Activated CD4-positive, alpha-beta T cell treated with anti-CD3 and anti-CD28 coated beads, Interleukin-2, amount 10 ng/mL, durations not matched to agents 24 days and 14 days (primary cell): ENCODE results near the gene DNAAF5. TPM values are rescaled to one million over a fixed set of nuclear protein-coding genes. Genes with fewer than 3 reads are reported as not detected.

ENCODE experiments used
- DNase-seq: peaks from one replicate; pipeline ENCODE4 v3.0.0; 2022
- H3K27ac Mint-ChIP-seq: one replicate; pipeline ENCODE4 v1.8.0; 2022; ENCODE audit warnings: mild to moderate bottlenecking, mixed read lengths
- H3K27me3 Mint-ChIP-seq: one replicate; pipeline ENCODE4 v1.8.0; 2022; ENCODE audit warnings: mixed read lengths
- H3K36me3 Mint-ChIP-seq: one replicate; pipeline ENCODE4 v1.8.0; 2022; ENCODE audit warnings: low read depth, mild to moderate bottlenecking, mixed read lengths
- H3K4me1 Mint-ChIP-seq: one replicate; pipeline ENCODE4 v1.8.0; 2021; ENCODE audit warnings: mixed read lengths
- H3K4me3 Mint-ChIP-seq: one replicate; pipeline ENCODE4 v1.8.0; 2022; ENCODE audit warnings: mild to moderate bottlenecking, moderate library complexity, mixed read lengths
- H3K9me3 Mint-ChIP-seq: one replicate; pipeline ENCODE4 v1.8.0; 2021; ENCODE audit warnings: mixed read lengths
- intact Hi-C: fragments of 100-400 bp; cut with micrococcal nuclease; formaldehyde crosslinking; loops from one replicate; pipeline ENCODE4 v1.15.1; 2023
- total RNA-seq: library from RNA; stranded (reverse); gene quantifications from 2 replicates; pipeline ENCODE4 v1.2.3, GENCODE V29; 2022

Gene DNAAF5
- total RNA-seq, 1 donor from 2014 or later, result 50.6 TPM

GRCh38 chr7:778271-778967 is 51.9 kb downstream of the DNAAF5 start:
- intact Hi-C loops, result no loop called here
- peaks cover 25% of the 10 kb centered on the region for H3K36me3 Mint-ChIP-seq
- no peak overlapping the region for H3K27ac Mint-ChIP-seq
- H3K9me3 Mint-ChIP-seq, result no peaks in the 10 kb centered on the region
- H3K27me3 Mint-ChIP-seq, result no peaks in the 10 kb centered on the region
- DNase-seq, result no peak
- no peak overlapping the region for H3K4me3 Mint-ChIP-seq
- H3K4me1 Mint-ChIP-seq, result no peaks in the 10 kb centered on the region

DNA sequence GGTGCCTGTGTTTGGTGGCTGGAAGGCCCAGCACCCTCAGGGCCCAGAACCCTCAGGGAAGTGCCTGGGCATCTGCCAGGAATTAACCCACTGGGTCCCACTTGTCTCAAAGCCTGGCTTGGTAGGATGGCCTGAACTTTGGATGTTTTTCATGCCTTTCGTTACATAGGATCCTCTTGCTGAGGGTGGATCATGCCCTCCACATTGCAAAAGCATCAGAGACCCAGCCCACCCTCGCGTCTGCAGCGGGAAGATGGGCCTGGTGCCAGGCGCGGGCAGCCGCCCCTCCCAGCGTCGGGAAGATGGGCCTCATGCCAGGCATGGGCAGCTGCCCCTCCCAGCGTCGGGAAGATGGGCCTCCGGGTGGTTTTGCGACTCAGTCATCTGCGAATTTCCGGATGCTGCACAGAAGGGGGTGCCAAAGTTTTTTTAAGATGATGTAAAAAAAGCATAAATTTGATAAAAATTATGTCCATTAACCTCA is 52.5 kb downstream of the DNAAF5 start:
- Mint-ChIP-seq H3K4me3 (no peak overlapping the region), H3K27me3 (no peaks in the 10 kb centered on the region), H3K36me3 (peaks cover 28% of the 10 kb centered on the region), H3K9me3 (no peaks in the 10 kb centered on the region), H3K27ac (no peak overlapping the region), H3K4me1 (no peaks in the 10 kb centered on the region)
- DNase-seq, result no peak
- intact Hi-C loops, result no loop called here

GRCh38 chr7:779480-779879 is 53.0 kb downstream of the DNAAF5 start:
- intact Hi-C loops, result no loop called here
- H3K27ac Mint-ChIP-seq, result no peak overlapping the region
- no peak for DNase-seq
- H3K9me3 Mint-ChIP-seq, result no peaks in the 10 kb centered on the region
- no peak overlapping the region for H3K4me3 Mint-ChIP-seq
- H3K4me1 Mint-ChIP-seq, result no peaks in the 10 kb centered on the region
- H3K36me3 Mint-ChIP-seq, result peaks cover 32% of the 10 kb centered on the region
- H3K27me3 Mint-ChIP-seq, result no peaks in the 10 kb centered on the region

DNA sequence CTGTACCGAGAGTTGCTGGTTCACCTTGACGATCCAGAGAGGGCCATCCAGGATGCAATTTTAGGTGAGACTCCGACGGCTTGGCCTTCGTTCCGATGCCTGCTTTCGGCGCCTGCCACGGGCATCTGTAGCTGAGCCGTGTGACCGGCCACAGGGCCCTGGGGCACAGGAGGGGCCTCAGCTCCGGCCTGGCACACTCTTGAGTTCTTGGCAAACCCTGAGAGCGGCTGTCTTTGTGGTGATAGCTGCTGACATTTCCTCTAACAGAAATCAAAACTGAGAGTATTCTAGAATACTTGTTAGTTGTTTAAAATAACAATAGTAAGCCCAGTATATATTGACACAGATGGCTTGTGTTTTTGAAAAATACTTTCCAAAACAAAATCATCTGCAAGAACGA is 53.6 kb downstream of the DNAAF5 start:
- peaks cover 37% of the 10 kb centered on the region for H3K36me3 Mint-ChIP-seq
- intact Hi-C loops, result loop anchor here (10.0 kb wide), 1 partner anchor 55 kb away; the partner anchor contains the start of gene SUN1
- H3K27ac Mint-ChIP-seq, result no peak overlapping the region
- H3K4me3 Mint-ChIP-seq, result no peak overlapping the region
- no peaks in the 10 kb centered on the region for H3K9me3 Mint-ChIP-seq
- no peaks in the 10 kb centered on the region for H3K27me3 Mint-ChIP-seq
- no peak for DNase-seq
- peaks cover 2% of the 10 kb centered on the region for H3K4me1 Mint-ChIP-seq

DNA sequence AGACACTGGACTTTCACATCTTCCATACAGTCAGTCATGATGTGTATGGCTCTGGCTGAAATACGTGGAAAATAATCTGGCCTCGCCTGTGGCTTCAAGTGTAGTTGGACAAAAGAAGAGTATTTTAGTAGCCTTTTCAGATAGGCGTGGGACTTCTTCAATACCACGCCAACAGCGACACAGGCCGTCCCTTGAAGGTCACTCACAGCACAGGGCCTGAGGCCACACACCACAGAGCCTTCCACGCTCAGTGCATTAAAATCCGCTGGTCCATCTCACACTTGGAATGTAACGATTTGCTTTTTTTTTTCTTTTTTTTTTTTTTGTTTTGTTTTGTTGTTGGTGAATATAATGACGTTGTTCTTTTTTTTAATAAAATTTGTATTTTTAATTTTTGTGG is 54.0 kb downstream of the DNAAF5 start:
- Mint-ChIP-seq H3K27me3 (no peaks in the 10 kb centered on the region), H3K9me3 (no peaks in the 10 kb centered on the region), H3K27ac (no peak overlapping the region), H3K4me3 (no peak overlapping the region), H3K36me3 (peaks cover 36% of the 10 kb centered on the region), H3K4me1 (peaks cover 3% of the 10 kb centered on the region)
- DNase-seq, result no peak
- intact Hi-C loops, result loop anchor here (10.0 kb wide), 1 partner anchor 54 kb away; the partner anchor contains the start of gene SUN1

DNA sequence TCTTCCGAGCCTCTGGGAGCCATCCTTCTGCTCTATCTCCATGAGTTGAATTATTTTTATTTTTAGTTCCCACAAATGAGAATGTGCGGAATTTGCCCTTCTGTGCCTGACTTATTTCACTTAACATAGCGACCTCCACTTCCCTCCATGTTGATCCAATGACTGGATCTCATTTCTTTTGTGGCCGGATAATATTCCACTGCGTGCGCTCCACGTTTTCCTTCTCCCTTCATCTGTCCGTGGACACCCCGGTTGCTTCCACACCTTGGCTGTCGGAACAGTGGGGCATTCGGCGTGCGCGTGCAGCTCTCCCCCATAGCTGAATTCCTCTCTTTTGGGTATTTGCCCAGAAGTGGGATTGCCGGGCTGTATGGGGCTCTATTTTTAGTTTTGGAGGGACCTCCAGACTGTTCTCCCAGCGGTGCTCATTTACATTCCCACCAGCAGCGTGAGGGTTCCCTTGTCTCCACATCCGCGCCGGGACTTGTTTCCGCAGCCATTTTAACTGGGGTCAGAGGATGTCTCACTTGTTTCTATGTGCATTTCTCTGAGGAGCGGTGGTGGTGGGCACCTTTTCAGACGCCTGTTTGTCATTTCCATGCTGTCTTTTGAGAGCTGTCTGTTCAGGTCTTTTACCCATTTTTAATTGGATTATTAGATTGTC is 54.8 kb downstream of the DNAAF5 start:
- no peak overlapping the region for H3K4me3 Mint-ChIP-seq
- H3K27ac Mint-ChIP-seq, result no peak overlapping the region
- intact Hi-C loops, result loop anchor here (10.0 kb wide), 1 partner anchor 53 kb away; the partner anchor contains the start of gene SUN1
- peaks cover 3% of the 10 kb centered on the region for H3K4me1 Mint-ChIP-seq
- no peaks in the 10 kb centered on the region for H3K9me3 Mint-ChIP-seq
- no peak for DNase-seq
- H3K27me3 Mint-ChIP-seq, result no peaks in the 10 kb centered on the region
- H3K36me3 Mint-ChIP-seq, result peaks cover 31% of the 10 kb centered on the region

DNA sequence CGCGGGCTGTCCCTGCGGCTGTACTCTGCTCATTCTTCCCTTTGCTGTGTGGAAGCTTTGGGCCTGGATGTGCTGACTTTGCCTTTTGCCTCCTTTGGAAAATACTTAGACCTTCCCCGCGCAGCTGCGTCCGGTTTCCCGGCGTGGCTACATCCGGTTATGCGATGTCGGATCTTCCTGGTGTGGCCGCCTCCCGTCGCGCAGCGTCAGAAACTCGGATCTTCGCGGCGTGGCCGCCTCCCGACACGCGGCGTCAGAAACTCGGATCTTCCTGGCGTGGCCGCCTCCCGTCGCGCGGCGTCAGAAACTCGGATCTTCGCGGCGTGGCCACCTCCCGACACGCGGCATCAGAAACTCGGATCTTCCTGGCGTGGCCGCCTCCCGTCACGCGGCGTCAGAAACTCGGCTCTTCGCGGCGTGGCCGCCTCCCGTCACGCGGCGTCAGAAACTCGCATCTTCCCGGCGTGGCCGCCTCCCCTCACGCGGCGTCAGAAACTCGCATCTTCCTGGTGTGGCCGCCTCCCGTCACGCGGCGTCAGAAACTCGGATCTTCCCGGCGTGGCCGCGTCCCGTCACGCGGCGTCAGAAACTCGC is 55.5 kb downstream of the DNAAF5 start:
- Mint-ChIP-seq H3K36me3 (peaks cover 33% of the 10 kb centered on the region), H3K27ac (no peak overlapping the region), H3K4me3 (no peak overlapping the region), H3K9me3 (no peaks in the 10 kb centered on the region), H3K4me1 (peaks cover 3% of the 10 kb centered on the region), H3K27me3 (no peaks in the 10 kb centered on the region)
- DNase-seq, result no peak
- intact Hi-C loops, result loop anchor here (10.0 kb wide), 1 partner anchor 53 kb away; the partner anchor contains the start of gene SUN1

DNA sequence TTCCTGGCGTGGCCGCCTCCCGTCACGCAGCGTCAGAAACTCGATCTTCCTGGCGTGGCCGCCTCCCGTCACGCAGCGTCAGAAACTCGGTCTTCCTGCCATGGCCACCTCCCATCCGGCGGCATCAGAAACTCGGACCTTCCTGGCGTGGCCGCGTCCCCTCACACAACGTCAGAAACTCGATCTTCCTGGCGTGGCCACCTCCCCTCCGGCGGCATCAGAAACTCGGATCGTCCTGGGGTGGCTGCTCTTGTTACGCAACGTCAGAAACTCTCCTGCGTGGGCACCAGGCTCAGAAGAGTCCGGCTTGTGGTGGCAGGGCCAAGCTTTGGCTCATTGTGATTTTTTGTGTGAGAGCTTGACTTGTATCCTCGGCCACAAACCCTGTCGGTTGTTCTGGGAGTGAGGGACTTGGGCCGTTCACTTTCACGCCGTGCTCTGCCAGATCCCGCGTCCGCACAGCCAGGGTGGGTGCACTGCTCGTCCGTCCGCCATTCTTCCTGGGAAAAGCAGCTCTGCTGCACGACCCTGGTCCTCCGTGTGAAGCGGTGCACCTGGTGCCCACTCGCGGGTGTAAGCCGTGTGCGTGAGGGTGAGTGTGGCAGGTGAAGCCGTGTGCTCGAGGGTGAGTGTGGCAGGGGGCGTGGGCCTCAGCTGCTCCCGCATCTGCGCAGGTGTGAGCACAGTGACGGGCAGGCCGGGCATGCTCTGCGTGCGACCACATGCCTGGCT is 56.4 kb downstream of the DNAAF5 start:
- H3K4me3 Mint-ChIP-seq, result no peak overlapping the region
- intact Hi-C loops, result loop anchor here (10.0 kb wide), 1 partner anchor 52 kb away; the partner anchor contains the start of gene SUN1
- H3K9me3 Mint-ChIP-seq, result no peaks in the 10 kb centered on the region
- H3K4me1 Mint-ChIP-seq, result peaks cover 3% of the 10 kb centered on the region
- no peak for DNase-seq
- no peak overlapping the region for H3K27ac Mint-ChIP-seq
- H3K36me3 Mint-ChIP-seq, result peaks cover 31% of the 10 kb centered on the region
- H3K27me3 Mint-ChIP-seq, result no peaks in the 10 kb centered on the region

DNA sequence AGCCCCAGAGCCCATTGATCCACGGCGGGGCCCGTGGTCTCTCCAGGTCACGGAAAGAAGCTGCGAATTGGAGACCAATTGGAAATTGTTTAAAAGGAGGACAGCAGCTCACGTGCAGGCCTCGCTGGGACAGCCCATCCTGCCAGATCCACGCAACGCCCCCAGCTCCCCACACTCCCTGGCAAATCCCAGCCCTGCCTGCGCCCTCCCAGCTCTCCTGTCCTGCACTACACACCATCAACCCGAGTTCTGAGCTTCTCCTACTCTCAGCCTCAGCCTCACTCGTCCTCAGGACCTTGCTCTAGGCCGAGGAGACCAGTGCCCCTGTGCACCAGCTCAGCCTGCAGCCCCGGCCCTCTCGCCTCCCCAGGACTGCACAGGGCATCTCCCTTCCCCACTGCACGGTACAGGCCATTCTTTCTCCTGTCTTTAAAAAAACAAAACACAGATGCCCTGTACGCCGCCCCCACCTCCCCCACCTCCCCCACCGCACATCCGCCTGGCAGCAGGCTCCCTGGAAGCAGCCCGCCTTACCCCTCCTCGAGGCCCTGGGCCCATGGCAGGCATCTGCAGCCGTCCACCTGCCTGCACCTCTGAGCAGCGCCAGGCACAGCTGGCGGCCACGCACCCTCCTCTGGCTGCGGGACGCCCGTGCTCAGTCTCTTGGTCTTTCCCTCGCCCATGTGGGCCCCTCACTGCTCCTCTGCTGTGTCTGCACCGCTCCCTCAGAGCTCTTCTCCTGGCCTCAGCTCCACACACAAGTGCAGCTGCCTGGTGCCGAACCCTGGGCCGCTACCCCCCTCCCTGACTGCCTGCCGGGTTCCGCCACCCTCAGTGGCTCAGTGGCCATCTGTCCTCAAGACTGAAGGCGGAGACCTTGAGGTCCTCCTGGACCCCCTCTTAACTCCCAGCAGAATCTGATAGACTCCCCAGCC is 57.3 kb downstream of the DNAAF5 start:
- intact Hi-C loops, result loop anchor here (10.0 kb wide), 1 partner anchor 51 kb away; the partner anchor contains the start of gene SUN1
- Mint-ChIP-seq H3K27me3 (no peaks in the 10 kb centered on the region), H3K36me3 (peaks cover 39% of the 10 kb centered on the region), H3K9me3 (no peaks in the 10 kb centered on the region), H3K4me3 (no peak overlapping the region), H3K27ac (no peak overlapping the region), H3K4me1 (peaks cover 3% of the 10 kb centered on the region)
- no peak for DNase-seq

GRCh38 chr7:784971-785370 is 58.5 kb downstream of the DNAAF5 start:
- Mint-ChIP-seq H3K9me3 (peaks cover 5% of the 10 kb centered on the region), H3K36me3 (peaks cover 44% of the 10 kb centered on the region), H3K27me3 (no peaks in the 10 kb centered on the region), H3K27ac (no peak overlapping the region), H3K4me1 (peaks cover 3% of the 10 kb centered on the region), H3K4me3 (no peak overlapping the region)
- intact Hi-C loops, result loop anchor here (10.0 kb wide), 1 partner anchor 50 kb away; the partner anchor contains the start of gene SUN1
- no peak for DNase-seq

DNA sequence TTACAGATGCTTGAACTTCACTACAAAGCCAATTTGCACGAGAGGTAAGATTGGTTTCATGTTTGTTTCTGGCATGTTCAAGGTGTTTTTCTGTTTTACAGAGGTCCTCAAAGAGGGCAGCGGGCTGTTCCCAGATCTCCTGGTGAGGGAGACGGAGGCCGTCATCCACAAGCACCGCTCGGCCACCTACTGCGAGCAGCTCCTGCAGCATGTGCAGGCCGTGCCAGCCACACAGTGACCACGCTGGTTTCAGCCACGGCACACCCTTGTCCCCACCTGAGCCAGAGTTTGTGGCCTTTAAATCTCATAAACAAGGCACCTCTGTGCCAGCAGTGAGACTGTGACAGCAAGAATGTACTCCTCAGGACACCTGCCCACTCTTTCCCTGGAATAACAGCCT is 58.9 kb downstream of the DNAAF5 start:
- intact Hi-C loops, result loop anchor here (10.0 kb wide), 1 partner anchor 49 kb away; the partner anchor contains the start of gene SUN1

DNA sequence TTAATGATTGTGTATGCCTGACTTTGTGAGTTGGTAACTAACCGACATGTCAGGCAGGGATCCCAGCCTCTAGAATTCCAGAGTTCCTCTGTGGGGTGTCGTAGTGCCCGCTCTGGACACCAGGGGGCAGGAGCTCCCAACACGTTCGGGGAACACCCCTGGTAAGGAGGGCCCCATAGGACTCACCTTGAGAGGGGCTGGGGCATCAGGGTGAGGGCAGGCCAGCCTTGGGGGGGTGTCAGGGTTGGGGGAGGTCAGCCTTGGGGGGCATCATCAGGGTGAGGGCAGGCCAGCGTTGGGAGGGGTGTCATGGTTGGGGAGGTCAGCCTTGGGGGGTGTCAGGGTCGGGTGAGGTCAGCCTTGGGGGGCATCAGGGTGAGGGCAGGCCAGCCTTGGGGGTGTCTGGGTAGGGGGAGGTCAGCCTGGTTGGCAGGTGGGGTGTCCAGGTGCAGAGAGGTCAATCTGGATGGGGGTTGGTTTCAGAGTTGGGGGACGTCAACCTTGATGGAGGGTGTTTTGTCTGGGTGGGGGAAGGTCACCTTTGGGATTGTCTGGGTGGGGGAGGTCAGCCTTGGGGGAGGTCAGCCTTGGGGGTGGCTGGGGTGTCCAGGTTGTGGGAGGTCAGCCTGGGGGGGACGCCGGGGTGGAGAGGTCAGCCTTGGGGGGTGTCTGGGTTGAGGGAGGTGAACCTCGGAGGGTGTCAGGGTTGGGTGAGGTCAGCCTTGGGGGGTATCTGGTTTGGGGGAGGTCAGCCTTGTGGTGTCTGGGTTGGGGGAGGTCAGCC is 60.2 kb downstream of the DNAAF5 start:
- H3K9me3 Mint-ChIP-seq, result peaks cover 5% of the 10 kb centered on the region
- peak; percentile 90 for DNase-seq
- H3K27me3 Mint-ChIP-seq, result no peaks in the 10 kb centered on the region
- no peak overlapping the region for H3K4me3 Mint-ChIP-seq
- intact Hi-C loops, result loop anchor here (1.0 to 10.0 kb wide), 2 partner anchors 48 to 87 kb away; partner anchors contain the start of gene SUN1
- H3K4me1 Mint-ChIP-seq, result peaks cover 3% of the 10 kb centered on the region
- no peak overlapping the region for H3K27ac Mint-ChIP-seq
- H3K36me3 Mint-ChIP-seq, result peaks cover 41% of the 10 kb centered on the region

More for the DNA sequence above, 58.9 kb downstream of the DNAAF5 start:
- Mint-ChIP-seq H3K4me3 (no peak overlapping the region), H3K4me1 (peaks cover 3% of the 10 kb centered on the region), H3K27me3 (no peaks in the 10 kb centered on the region), H3K36me3 (peaks cover 44% of the 10 kb centered on the region), H3K27ac (no peak overlapping the region), H3K9me3 (peaks cover 5% of the 10 kb centered on the region)
- DNase-seq, result no peak
